ENCODE results near the gene ATAD3A.
"Not testable (repeated sequence)": the region's sequence is repeated elsewhere in the genome, so short reads cannot be mapped to it uniquely, and the experiment has no call there.

The ATAD3A gene

DNA sequence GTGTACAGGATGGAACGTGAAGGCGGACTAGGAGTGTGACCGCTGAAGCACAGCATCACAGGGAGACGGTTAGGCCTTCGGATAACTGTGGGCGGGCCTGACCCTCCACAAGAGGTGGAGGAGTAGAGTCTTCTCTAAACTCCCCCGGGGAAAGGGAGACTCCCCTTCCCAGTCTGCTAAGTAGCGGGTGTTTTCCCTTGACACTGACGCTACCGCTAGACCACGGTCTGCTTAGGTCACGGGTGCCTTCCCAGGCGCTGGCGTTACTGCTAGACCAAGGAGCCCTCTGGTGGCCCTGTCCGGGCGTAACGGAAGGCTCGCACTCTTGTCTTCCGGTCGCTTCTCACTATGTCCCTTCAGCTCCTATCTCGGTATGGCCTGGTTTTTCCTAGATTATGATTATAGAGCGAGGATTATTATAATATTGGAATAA lies 6.6 kb upstream of the ATAD3A start:
- DNase-seq (ENCODE audit: low read depth in 1 of 2, low spot score in 1 of 2): peak in 1 of 2 experiments; percentile 64
- H3K27me3 ChIP-seq (ENCODE audit: insufficient read depth, poor library complexity, severe bottlenecking): not testable (repeated sequence)
- H3K27ac ChIP-seq (replicated peaks): peak overlapping the region; percentile 57
- H3K4me3 ChIP-seq (replicated peaks; ENCODE audit: insufficient read depth, low read length): peak overlapping the region; percentile 10
- TF ChIP-seq GABPA (IDR thresholded peaks at IDR 0.05; ENCODE audit: low read depth): peak; percentile 38; the same call in 1 of the 2 replicates

- peak overlapping the region; percentile 57 for H3K27ac ChIP-seq (replicated peaks)
- not testable (repeated sequence) for H3K27me3 ChIP-seq (ENCODE audit: insufficient read depth, poor library complexity, severe bottlenecking); H3K4me3 ChIP-seq (replicated peaks; ENCODE audit: insufficient read depth, low read length)
- peak in 1 of 2 experiments; percentile 6 for DNase-seq (ENCODE audit: low read depth in 1 of 2, low spot score in 1 of 2)
These were observed 6.2 kb upstream of the ATAD3A start for GRCh38 chr1:1505801-1506200.

DNA sequence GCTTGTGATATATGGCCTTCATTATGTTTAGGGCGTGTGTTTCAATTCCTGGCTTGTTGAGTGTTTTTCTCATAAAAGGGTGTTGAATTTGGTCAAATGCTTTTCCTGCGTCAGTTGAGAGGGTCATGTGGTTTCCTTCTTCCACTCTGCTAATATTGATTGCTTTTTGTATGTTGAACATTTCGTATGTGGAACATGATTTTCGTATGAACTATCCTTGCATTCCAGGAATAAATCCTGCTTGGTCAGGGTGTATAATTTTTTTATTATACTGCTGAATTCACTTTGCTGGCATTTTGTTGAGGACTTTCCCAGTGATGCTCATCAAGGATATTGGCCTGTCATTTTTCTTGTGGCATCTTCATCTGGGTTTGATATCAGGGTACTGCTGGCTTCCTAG lies 4.7 kb upstream of the ATAD3A start:
- no peak overlapping the region for H3K4me3 ChIP-seq (replicated peaks; ENCODE audit: insufficient read depth, low read length)
- DNase-seq (ENCODE audit: low read depth in 1 of 2, low spot score in 1 of 2): no peak
- no peak overlapping the region for H3K27ac ChIP-seq (replicated peaks)
- H3K27me3 ChIP-seq (ENCODE audit: insufficient read depth, poor library complexity, severe bottlenecking): no peaks in the 10 kb centered on the region
- TF ChIP-seq GABPA (IDR thresholded peaks at IDR 0.05; ENCODE audit: low read depth): no peak
- no peak for TF ChIP-seq SPI1 (IDR thresholded peaks at IDR 0.05; ENCODE audit: borderline replicate concordance, low read depth)
- TF ChIP-seq POLR2AphosphoS5 (IDR thresholded peaks at IDR 0.05; ENCODE audit: low read depth): no peak
- TF ChIP-seq, protein P1, sequence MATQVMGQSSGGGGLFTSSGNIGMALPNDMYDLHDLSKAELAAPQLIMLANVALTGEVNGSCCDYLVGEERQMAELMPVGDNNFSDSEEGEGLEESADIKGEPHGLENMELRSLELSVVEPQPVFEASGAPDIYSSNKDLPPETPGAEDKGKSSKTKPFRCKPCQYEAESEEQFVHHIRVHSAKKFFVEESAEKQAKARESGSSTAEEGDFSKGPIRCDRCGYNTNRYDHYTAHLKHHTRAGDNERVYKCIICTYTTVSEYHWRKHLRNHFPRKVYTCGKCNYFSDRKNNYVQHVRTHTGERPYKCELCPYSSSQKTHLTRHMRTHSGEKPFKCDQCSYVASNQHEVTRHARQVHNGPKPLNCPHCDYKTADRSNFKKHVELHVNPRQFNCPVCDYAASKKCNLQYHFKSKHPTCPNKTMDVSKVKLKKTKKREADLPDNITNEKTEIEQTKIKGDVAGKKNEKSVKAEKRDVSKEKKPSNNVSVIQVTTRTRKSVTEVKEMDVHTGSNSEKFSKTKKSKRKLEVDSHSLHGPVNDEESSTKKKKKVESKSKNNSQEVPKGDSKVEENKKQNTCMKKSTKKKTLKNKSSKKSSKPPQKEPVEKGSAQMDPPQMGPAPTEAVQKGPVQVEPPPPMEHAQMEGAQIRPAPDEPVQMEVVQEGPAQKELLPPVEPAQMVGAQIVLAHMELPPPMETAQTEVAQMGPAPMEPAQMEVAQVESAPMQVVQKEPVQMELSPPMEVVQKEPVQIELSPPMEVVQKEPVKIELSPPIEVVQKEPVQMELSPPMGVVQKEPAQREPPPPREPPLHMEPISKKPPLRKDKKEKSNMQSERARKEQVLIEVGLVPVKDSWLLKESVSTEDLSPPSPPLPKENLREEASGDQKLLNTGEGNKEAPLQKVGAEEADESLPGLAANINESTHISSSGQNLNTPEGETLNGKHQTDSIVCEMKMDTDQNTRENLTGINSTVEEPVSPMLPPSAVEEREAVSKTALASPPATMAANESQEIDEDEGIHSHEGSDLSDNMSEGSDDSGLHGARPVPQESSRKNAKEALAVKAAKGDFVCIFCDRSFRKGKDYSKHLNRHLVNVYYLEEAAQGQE (IDR thresholded peaks at IDR 0.05; ENCODE audit: insufficient replicate concordance, low read depth): no peak
- no peak for TF ChIP-seq CTCF (IDR thresholded peaks at IDR 0.05; ENCODE audit: insufficient read depth, low read length)

DNA sequence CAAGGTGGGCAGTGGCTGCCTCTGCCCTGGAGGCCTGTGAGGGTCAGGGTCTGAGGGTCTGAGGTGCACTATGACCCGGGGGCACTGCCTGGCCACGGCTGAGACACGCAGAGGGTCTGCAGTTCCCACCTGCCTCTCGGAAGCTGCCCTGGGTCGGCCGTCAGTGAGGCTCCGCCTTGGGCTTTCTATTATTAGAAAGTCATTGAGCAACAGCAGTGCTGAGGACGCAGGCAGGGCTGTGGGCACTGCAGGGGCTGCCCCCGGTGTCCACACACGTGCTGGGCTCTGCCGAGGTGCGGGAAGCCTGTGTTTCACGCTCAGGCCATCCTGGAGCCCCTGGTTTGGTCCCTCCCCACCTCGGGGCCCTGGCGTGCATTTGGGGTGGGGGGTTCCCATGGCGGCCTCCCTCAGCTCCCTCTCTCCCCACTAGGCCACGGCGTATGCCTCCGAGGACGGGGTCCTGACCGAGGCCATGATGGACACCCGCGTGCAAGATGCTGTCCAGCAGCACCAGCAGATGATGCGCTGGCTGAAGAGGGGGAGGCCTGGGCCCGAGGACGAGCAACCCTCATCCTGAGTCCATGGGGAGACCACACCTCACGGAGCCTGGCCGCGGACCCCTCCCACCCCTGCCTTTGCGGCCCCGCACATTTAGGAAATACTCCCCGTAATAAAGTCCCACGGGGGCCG lies 3.0 kb upstream of the ATAD3A start:
- not testable (repeated sequence) for H3K4me3 ChIP-seq (replicated peaks; ENCODE audit: insufficient read depth, low read length); H3K27me3 ChIP-seq (ENCODE audit: insufficient read depth, poor library complexity, severe bottlenecking); DNase-seq (ENCODE audit: low read depth in 1 of 2, low spot score in 1 of 2); H3K27ac ChIP-seq (replicated peaks)

GRCh38 chr1:1509465-1509850 lies 2.5 kb upstream of the ATAD3A start:
- peak in 1 of 2 experiments; percentile 22 for DNase-seq (ENCODE audit: low read depth in 1 of 2, low spot score in 1 of 2)
- H3K27me3 ChIP-seq (ENCODE audit: insufficient read depth, poor library complexity, severe bottlenecking); H3K27ac ChIP-seq (replicated peaks); H3K4me3 ChIP-seq (replicated peaks; ENCODE audit: insufficient read depth, low read length): not testable (repeated sequence)

DNA sequence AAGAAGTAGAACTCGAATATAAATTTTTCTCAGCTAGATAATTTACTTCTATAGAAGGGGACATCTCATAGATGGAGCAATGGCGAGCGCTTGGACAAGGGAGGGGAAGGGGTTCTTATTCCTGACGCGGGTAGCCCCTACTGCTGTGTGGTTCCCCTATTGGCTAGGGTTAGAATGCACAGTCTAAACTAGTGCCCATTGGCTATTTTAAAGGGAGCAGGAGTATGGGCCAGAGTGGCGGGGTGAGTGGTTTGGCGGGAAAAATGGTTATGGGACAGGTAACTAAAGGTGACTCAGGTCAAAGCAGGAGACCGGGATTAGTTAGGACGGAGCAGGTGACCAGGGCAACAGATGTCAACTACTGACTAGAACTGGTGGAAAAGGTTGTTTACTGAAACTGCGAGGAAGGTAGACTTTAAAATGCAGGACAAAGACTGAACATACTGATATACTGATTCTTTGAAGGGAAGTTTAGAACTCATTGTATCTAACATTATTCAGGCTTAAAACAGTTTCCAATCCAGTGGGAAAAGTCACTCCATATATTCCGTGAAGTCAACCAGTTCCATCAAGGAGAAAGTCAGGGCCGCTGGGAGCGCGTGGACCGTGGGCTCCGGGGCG lies 940 bp upstream of the ATAD3A start:
- peak in 1 of 2 experiments; percentile 48 for DNase-seq (ENCODE audit: low read depth in 1 of 2, low spot score in 1 of 2)
- TF ChIP-seq CTCF (IDR thresholded peaks at IDR 0.05; ENCODE audit: insufficient read depth, low read length) (no peak), POLR2AphosphoS5 (IDR thresholded peaks at IDR 0.05; ENCODE audit: low read depth) (no peak; the same call in 1 of the 2 replicates), SPI1 (IDR thresholded peaks at IDR 0.05; ENCODE audit: borderline replicate concordance, low read depth) (no peak), GABPA (IDR thresholded peaks at IDR 0.05; ENCODE audit: low read depth) (no peak)
- TF ChIP-seq, protein P1 (IDR thresholded peaks at IDR 0.05; ENCODE audit: insufficient replicate concordance, low read depth): no peak
- peak overlapping the region; percentile 99 for H3K27ac ChIP-seq (replicated peaks)
- no peaks in the 10 kb centered on the region for H3K27me3 ChIP-seq (ENCODE audit: insufficient read depth, poor library complexity, severe bottlenecking)
- peak overlapping the region; percentile 76 for H3K4me3 ChIP-seq (replicated peaks; ENCODE audit: insufficient read depth, low read length)

- not testable (repeated sequence) for H3K27me3 ChIP-seq (ENCODE audit: insufficient read depth, poor library complexity, severe bottlenecking); DNase-seq (ENCODE audit: low read depth in 1 of 2, low spot score in 1 of 2)
- Histone ChIP-seq H3K27ac (replicated peaks) (peak overlapping the region; percentile 87), H3K4me3 (replicated peaks; ENCODE audit: insufficient read depth, low read length) (peak overlapping the region; percentile 76)
These were observed 463 bp downstream of the ATAD3A start for GRCh38 chr1:1512425-1512824.

- peak overlapping the region; percentile 40 for H3K27ac ChIP-seq (replicated peaks)
- not testable (repeated sequence) for DNase-seq (ENCODE audit: low read depth in 1 of 2, low spot score in 1 of 2); H3K27me3 ChIP-seq (ENCODE audit: insufficient read depth, poor library complexity, severe bottlenecking)
- peak overlapping the region; percentile 40 for H3K4me3 ChIP-seq (replicated peaks; ENCODE audit: insufficient read depth, low read length)
These were observed 1.7 kb downstream of the ATAD3A start for GRCh38 chr1:1513675-1514074.
